Activated B cell treated with CpG ODN at 0.5 μM for 24 hours (primary cell): ENCODE results near the gene ABCA10. TPM values are rescaled to one million over a fixed set of nuclear protein-coding genes. Genes with fewer than 3 reads are reported as not detected.

Experiments
- ATAC-seq: fragments of 200-7000 bp; cut with Tn5 transposase; one replicate; pipeline ENCODE4 v1.10.0; 2021; ENCODE audit warnings: low read depth, mild to moderate bottlenecking, moderate library complexity
- CTCF ChIA-PET: fragments of 350-600 bp; sonication (Branson Sonifier 250); formaldehyde crosslinking; loops from one replicate; lab custom pipeline; 2021; ENCODE audit warnings: antibody characterized with exemption; lab: Charles Lee
- POLR2A ChIA-PET: fragments of 350-600 bp; sonication (Branson Sonifier 250); formaldehyde crosslinking; loops from one replicate; lab custom pipeline; 2021; ENCODE audit warnings: antibody characterized with exemption; lab: Charles Lee
- DNase-seq: peaks from one replicate; pipeline ENCODE4 v3.0.0; 2022
- H3K27ac Mint-ChIP-seq: one replicate; pipeline ENCODE4 v1.8.0; 2020; ENCODE audit warnings: mixed read lengths
- H3K27me3 Mint-ChIP-seq: one replicate; pipeline ENCODE4 v1.8.0; 2021; ENCODE audit warnings: mixed read lengths
- H3K36me3 Mint-ChIP-seq: one replicate; pipeline ENCODE4 v1.8.0; 2021; ENCODE audit warnings: low read depth, mixed read lengths
- H3K4me1 Mint-ChIP-seq: one replicate; pipeline ENCODE4 v1.8.0; 2021; ENCODE audit warnings: mixed read lengths
- H3K4me3 Mint-ChIP-seq: one replicate; pipeline ENCODE4 v1.8.0; 2020; ENCODE audit warnings: mild to moderate bottlenecking, mixed read lengths
- H3K9me3 Mint-ChIP-seq: one replicate; pipeline ENCODE4 v1.8.0; 2020; ENCODE audit warnings: mixed read lengths
- intact Hi-C: fragments of 100-400 bp; cut with micrococcal nuclease; formaldehyde crosslinking; loops from one replicate; pipeline ENCODE4 v1.15.1; 2024
- total RNA-seq: library from RNA; stranded (reverse); gene quantifications from 2 replicates; pipeline ENCODE4 v1.2.3, GENCODE V29; 2022
- TF ChIP-seq, protein P1 (sequence below): fragments of 200-600 bp; IDR thresholded peaks from one replicate; pipeline ENCODE4 v1.8.0; 2022; ENCODE audit warnings: antibody characterized with exemption, mild to moderate bottlenecking

Gene ABCA10
- total RNA-seq, 1 donor from 2014 or later = 1.8 TPM

DNA sequence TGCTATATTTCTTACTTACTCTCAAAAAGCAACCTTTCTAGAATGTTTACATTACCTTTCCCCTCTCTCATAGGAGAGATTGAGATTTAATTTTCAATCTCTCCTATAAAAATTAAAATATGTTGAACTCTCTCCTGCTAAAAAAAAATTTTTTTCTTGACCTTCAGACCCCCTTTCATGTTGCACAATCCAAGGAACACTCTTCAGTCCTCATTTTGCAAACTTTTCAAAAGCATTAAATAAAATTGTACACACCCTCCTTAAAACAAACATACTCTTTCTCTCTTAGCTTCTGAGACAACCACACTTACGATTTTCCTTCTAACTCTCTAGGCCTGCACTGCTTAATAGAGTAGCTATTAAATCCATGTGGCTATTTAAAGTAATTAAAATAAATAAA lies 78.3 kb downstream of the ABCA10 start:
- DNase-seq = no peak
- ChIA-PET CTCF (no interaction called here), POLR2A (no interaction called here)
- Mint-ChIP-seq H3K27ac (no peak overlapping the region), H3K4me1 (no peaks in the 10 kb centered on the region), H3K27me3 (no peaks in the 10 kb centered on the region), H3K36me3 (no peaks in the 10 kb centered on the region), H3K9me3 (no peaks in the 10 kb centered on the region), H3K4me3 (no peak overlapping the region)
- TF ChIP-seq, protein P1, sequence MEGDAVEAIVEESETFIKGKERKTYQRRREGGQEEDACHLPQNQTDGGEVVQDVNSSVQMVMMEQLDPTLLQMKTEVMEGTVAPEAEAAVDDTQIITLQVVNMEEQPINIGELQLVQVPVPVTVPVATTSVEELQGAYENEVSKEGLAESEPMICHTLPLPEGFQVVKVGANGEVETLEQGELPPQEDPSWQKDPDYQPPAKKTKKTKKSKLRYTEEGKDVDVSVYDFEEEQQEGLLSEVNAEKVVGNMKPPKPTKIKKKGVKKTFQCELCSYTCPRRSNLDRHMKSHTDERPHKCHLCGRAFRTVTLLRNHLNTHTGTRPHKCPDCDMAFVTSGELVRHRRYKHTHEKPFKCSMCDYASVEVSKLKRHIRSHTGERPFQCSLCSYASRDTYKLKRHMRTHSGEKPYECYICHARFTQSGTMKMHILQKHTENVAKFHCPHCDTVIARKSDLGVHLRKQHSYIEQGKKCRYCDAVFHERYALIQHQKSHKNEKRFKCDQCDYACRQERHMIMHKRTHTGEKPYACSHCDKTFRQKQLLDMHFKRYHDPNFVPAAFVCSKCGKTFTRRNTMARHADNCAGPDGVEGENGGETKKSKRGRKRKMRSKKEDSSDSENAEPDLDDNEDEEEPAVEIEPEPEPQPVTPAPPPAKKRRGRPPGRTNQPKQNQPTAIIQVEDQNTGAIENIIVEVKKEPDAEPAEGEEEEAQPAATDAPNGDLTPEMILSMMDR = no peak
- intact Hi-C loops = no loop called here
- ATAC-seq = no peak

DNA sequence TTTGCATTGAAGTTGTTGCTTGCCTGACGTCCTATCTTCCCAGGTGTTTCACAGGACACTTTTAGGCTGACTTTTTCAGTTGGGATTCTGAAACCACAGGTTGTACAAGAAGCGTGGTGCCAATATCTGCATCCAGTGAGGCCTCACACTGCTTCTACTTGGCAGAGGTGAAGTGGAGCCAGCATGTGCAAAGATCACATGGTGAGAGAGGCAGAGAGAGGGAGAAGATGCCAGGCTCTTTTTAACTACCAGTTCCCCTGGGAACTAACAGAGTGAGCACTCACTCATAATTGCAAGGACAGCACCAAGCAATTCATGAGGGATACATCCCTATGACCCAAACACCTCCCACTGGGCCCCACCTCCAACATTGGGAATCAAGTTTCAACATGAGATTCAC lies 81.2 kb downstream of the ABCA10 start:
- Mint-ChIP-seq H3K9me3 (no peaks in the 10 kb centered on the region), H3K4me1 (peaks cover 5% of the 10 kb centered on the region), H3K27me3 (no peaks in the 10 kb centered on the region), H3K4me3 (no peak overlapping the region), H3K27ac (no peak overlapping the region), H3K36me3 (no peaks in the 10 kb centered on the region)
- POLR2A ChIA-PET = no interaction called here
- CTCF ChIA-PET = no interaction called here
- DNase-seq (no peak), ATAC-seq (no peak)
- intact Hi-C loops = no loop called here
- TF ChIP-seq, protein P1 = no peak

DNA sequence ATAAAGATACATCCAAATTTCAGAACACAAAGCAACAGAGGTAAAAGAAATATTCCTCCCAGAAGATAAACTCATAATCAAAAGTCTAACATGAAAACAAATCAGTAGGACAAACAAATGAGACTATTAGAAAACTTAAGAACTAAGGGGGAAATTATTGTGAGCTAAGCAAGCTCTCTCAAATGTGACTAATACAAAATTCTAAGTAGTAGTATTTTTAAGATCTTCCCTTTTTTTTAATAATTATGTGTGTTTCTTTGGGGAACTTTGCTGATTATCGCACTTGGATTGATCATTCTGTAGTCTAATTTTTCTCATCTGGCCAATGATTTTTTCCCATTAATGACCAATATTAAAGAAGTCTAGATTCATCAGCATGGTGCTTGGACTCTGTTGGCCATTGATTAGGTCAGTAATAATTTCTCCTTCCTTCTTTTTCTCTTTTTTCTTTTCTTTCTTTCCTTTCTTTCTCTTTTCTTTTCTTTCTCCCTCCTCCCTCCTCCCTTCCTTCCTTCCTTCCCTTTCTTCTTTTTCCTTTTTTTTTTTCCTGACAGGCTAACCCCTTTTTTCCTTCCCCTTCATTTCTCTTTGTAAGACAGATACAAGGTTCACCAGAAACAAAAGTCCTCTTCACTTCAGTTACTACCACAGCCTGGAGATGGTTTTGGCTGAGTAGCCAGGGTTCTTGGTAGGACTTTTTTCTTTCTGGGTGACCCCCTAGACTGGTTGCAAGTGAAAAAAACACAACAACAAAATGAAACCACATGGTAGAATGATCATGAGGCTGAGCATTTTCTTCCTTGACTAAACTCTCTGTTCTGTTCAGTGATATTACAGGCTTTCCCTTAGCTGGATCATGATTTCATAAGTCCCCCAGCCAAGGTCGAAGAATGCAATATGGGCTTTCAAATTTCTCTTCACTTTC lies 84.0 kb downstream of the ABCA10 start:
- peaks cover 5% of the 10 kb centered on the region for H3K4me1 Mint-ChIP-seq
- H3K27me3 Mint-ChIP-seq = no peaks in the 10 kb centered on the region
- TF ChIP-seq, protein P1 = no peak
- H3K27ac Mint-ChIP-seq = no peak overlapping the region
- ATAC-seq (no peak), DNase-seq (no peak)
- ChIA-PET CTCF (no interaction called here), POLR2A (no interaction called here)
- no peaks in the 10 kb centered on the region for H3K36me3 Mint-ChIP-seq
- no peaks in the 10 kb centered on the region for H3K9me3 Mint-ChIP-seq
- intact Hi-C loops = no loop called here
- H3K4me3 Mint-ChIP-seq = no peak overlapping the region

DNA sequence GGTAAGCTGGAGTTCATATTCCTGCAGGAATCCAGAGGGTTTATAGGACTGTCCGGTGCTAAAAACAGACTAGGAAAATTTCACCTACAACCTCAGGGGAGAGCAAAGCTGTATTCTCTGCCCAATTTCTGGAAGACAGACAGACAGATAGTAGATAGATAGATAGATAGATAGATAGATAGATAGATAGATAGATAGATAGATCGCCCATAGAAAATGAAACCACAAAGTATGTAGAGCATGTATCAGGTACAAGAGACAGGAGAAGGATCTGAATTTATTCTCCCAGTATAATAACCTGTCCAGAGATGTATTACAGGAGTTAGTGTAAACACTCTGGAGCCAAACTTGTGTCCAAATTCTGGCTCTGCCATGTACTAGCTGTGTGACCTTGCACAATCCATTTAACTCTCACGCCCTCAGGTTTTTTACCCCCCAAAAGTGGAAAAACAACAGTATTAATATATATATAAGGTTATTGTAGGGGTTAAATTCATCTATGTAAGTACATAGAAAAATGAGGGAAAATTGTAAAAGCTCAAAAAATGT lies 84.9 kb downstream of the ABCA10 start:
- H3K4me1 Mint-ChIP-seq = peaks cover 5% of the 10 kb centered on the region
- TF ChIP-seq, protein P1 = no peak
- H3K36me3 Mint-ChIP-seq = no peaks in the 10 kb centered on the region
- H3K27me3 Mint-ChIP-seq = no peaks in the 10 kb centered on the region
- H3K27ac Mint-ChIP-seq = no peak overlapping the region
- ChIA-PET POLR2A (no interaction called here), CTCF (no interaction called here)
- ATAC-seq (no peak), DNase-seq (no peak)
- intact Hi-C loops = no loop called here
- no peaks in the 10 kb centered on the region for H3K9me3 Mint-ChIP-seq
- H3K4me3 Mint-ChIP-seq = no peak overlapping the region

DNA sequence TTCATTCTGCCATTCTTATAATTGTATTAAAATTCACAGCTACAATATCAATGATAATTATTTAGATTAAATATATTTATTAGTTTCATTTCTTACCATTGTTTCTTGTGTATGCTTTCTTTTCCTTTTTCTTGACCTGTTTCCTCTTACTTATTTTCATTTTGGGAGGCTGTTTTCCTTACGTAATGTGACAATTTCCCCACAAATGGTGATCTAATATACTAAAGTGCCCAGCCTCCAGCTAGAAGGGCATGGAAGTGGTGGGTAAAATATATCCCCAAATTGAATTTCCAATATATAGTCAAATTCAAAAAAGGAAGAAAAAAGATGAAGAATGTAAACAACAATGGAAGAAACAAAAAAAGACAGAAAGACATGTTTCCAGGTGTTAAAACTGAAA lies 85.5 kb downstream of the ABCA10 start:
- H3K27me3 Mint-ChIP-seq = no peaks in the 10 kb centered on the region
- CTCF ChIA-PET = no interaction called here
- no peaks in the 10 kb centered on the region for H3K9me3 Mint-ChIP-seq

More for the DNA sequence above, 85.5 kb downstream of the ABCA10 start:
- POLR2A ChIA-PET = no interaction called here
- no peak overlapping the region for H3K27ac Mint-ChIP-seq
- TF ChIP-seq, protein P1 = no peak
- DNase-seq (no peak), ATAC-seq (no peak)
- H3K36me3 Mint-ChIP-seq = no peaks in the 10 kb centered on the region
- H3K4me3 Mint-ChIP-seq = no peak overlapping the region
- peaks cover 5% of the 10 kb centered on the region for H3K4me1 Mint-ChIP-seq
- intact Hi-C loops = no loop called here
